GM11168 (cell line): ENCODE measurements around the gene USP9X.

ENCODE experiments used
- in situ Hi-C: fragments of 300-500 bp; cut with MboI; formaldehyde crosslinking; loops from one replicate; pipeline ENCODE4 v1.12.0; 2022; ENCODE audit warnings: low sequenced_read_pairs; ENCODE audit not compliant: unreplicated experiment

USP9X gene

GRCh38 chrX:41085878-41086626 is 807 bp downstream of the USP9X start:
- in situ Hi-C loops: no loop called here

- in situ Hi-C loops: no loop called here
Measured at GRCh38 chrX:41086627-41086932, 1.3 kb downstream of the USP9X start.

GRCh38 chrX:41087201-41087600 is 2.0 kb downstream of the USP9X start:
- in situ Hi-C loops: no loop called here

GRCh38 chrX:41090568-41091238 is 5.5 kb downstream of the USP9X start:
- in situ Hi-C loops: no loop called here

- in situ Hi-C loops: no loop called here
Measured at GRCh38 chrX:41092776-41093175, 7.5 kb downstream of the USP9X start.

GRCh38 chrX:41095174-41095573 is 9.9 kb downstream of the USP9X start:
- in situ Hi-C loops: no loop called here

GRCh38 chrX:41095908-41096307 is 10.7 kb downstream of the USP9X start:
- in situ Hi-C loops: no loop called here

- in situ Hi-C loops: no loop called here
Measured at GRCh38 chrX:41096339-41096955, 11.2 kb downstream of the USP9X start.

- in situ Hi-C loops: no loop called here
Measured at GRCh38 chrX:41097326-41097725, 12.1 kb downstream of the USP9X start.

- in situ Hi-C loops: loop anchor here (25.0 kb wide), 1 partner anchor 213 kb away; no protein-coding TSS in a partner anchor
Measured at GRCh38 chrX:41100200-41100599, 15.0 kb downstream of the USP9X start.

GRCh38 chrX:41100819-41101218 is 15.6 kb downstream of the USP9X start:
- in situ Hi-C loops: loop anchor here (25.0 kb wide), 1 partner anchor 214 kb away; no protein-coding TSS in a partner anchor

GRCh38 chrX:41105005-41105404 is 19.8 kb downstream of the USP9X start:
- in situ Hi-C loops: loop anchor here (25.0 kb wide), 1 partner anchor 218 kb away; no protein-coding TSS in a partner anchor

- in situ Hi-C loops: loop anchor here (25.0 kb wide), 1 partner anchor 219 kb away; no protein-coding TSS in a partner anchor
Measured at GRCh38 chrX:41106257-41106656, 21.0 kb downstream of the USP9X start.

GRCh38 chrX:41108007-41108406 is 22.8 kb downstream of the USP9X start:
- in situ Hi-C loops: loop anchor here (25.0 kb wide), 1 partner anchor 221 kb away; no protein-coding TSS in a partner anchor

GRCh38 chrX:41108463-41109205 is 23.4 kb downstream of the USP9X start:
- in situ Hi-C loops: loop anchor here (25.0 kb wide), 1 partner anchor 221 kb away; no protein-coding TSS in a partner anchor

- in situ Hi-C loops: loop anchor here (25.0 kb wide), 1 partner anchor 224 kb away; no protein-coding TSS in a partner anchor
Measured at GRCh38 chrX:41110801-41111625, 25.8 kb downstream of the USP9X start.

GRCh38 chrX:41115104-41115425 is 29.8 kb downstream of the USP9X start:
- in situ Hi-C loops: loop anchor here (25.0 kb wide), 1 partner anchor 228 kb away; no protein-coding TSS in a partner anchor

GRCh38 chrX:41116948-41117347 is 31.7 kb downstream of the USP9X start:
- in situ Hi-C loops: loop anchor here (25.0 kb wide), 1 partner anchor 230 kb away; no protein-coding TSS in a partner anchor

GRCh38 chrX:41118156-41118555 is 32.9 kb downstream of the USP9X start:
- in situ Hi-C loops: loop anchor here (25.0 kb wide), 1 partner anchor 231 kb away; no protein-coding TSS in a partner anchor
